ENCODE data around the gene IKBKE.

IKBKE gene

GRCh38 chr1:206427291-206427690 lies 43.0 kb upstream of the IKBKE start:
- no peak for TF ChIP-seq EZH2phosphoT487 (IDR thresholded peaks at IDR 0.05; ENCODE audit: borderline replicate concordance)
- TF ChIP-seq CTCF (conservative IDR thresholded peaks at IDR 0.05; ENCODE audit: low read length), result no peak
- H3K27me3 ChIP-seq (ENCODE audit: insufficient read depth, low read length, poor library complexity, severe bottlenecking), result no peaks in the 10 kb centered on the region

GRCh38 chr1:206429421-206429820 lies 40.9 kb upstream of the IKBKE start:
- Histone ChIP-seq H2AFZ (ENCODE audit: low read length) (no peak overlapping the region), H3K9ac (ENCODE audit: low read depth, low read length, poor library complexity, severe bottlenecking) (no peak overlapping the region), H3K4me1 (ENCODE audit: insufficient read depth, low read length, poor library complexity, severe bottlenecking) (no peaks in the 10 kb centered on the region), H3K9me2 (replicated peaks; ENCODE audit: low read depth, low read length) (no peaks in the 10 kb centered on the region), H3K4me3 (ENCODE audit: low read length, poor library complexity, severe bottlenecking) (no peak overlapping the region), H3F3A (ENCODE audit: low read depth) (no peaks in the 10 kb centered on the region), H3K9me3 (ENCODE audit: insufficient read depth, low read depth, low read length) (no peaks in the 10 kb centered on the region), H3K79me2 (ENCODE audit: insufficient read depth, low read length) (no peaks in the 10 kb centered on the region), H3K36me3 (ENCODE audit: insufficient read depth, low read length) (peaks cover 66% of the 10 kb centered on the region; the same call in 1 of the 2 replicates), H4K20me1 (ENCODE audit: insufficient read depth, low read length, poor library complexity, severe bottlenecking) (no peaks in the 10 kb centered on the region), H3K4me2 (ENCODE audit: low read depth, low read length, poor library complexity, severe bottlenecking) (no peak overlapping the region), H3K27me3 (ENCODE audit: insufficient read depth, low read length, poor library complexity, severe bottlenecking) (no peaks in the 10 kb centered on the region)
- TF ChIP-seq EZH2phosphoT487 (IDR thresholded peaks at IDR 0.05; ENCODE audit: borderline replicate concordance), result no peak

More at GRCh38 chr1:206427291-206427690, 43.0 kb upstream of the IKBKE start:
- Histone ChIP-seq H3K36me3 (ENCODE audit: insufficient read depth, low read length) (peaks cover 67% of the 10 kb centered on the region; the same call in 1 of the 2 replicates), H3K4me2 (ENCODE audit: low read depth, low read length, poor library complexity, severe bottlenecking) (no peak overlapping the region), H3K79me2 (ENCODE audit: insufficient read depth, low read length) (no peaks in the 10 kb centered on the region), H3K4me3 (ENCODE audit: low read length, poor library complexity, severe bottlenecking) (no peak overlapping the region), H3K9me3 (ENCODE audit: insufficient read depth, low read depth, low read length) (no peaks in the 10 kb centered on the region), H3K9me2 (replicated peaks; ENCODE audit: low read depth, low read length) (no peaks in the 10 kb centered on the region), H2AFZ (ENCODE audit: low read length) (no peak overlapping the region), H3F3A (ENCODE audit: low read depth) (no peaks in the 10 kb centered on the region), H3K4me1 (ENCODE audit: insufficient read depth, low read length, poor library complexity, severe bottlenecking) (no peaks in the 10 kb centered on the region), H4K20me1 (ENCODE audit: insufficient read depth, low read length, poor library complexity, severe bottlenecking) (no peaks in the 10 kb centered on the region), H3K9ac (ENCODE audit: low read depth, low read length, poor library complexity, severe bottlenecking) (no peak overlapping the region)

GRCh38 chr1:206430031-206430983 lies 40.0 kb upstream of the IKBKE start:
- Histone ChIP-seq H4K20me1 (ENCODE audit: insufficient read depth, low read length, poor library complexity, severe bottlenecking) (no peaks in the 10 kb centered on the region), H2AFZ (ENCODE audit: low read length) (no peak overlapping the region), H3K9ac (ENCODE audit: low read depth, low read length, poor library complexity, severe bottlenecking) (no peak overlapping the region), H3K9me2 (replicated peaks; ENCODE audit: low read depth, low read length) (no peaks in the 10 kb centered on the region), H3K4me3 (ENCODE audit: low read length, poor library complexity, severe bottlenecking) (no peak overlapping the region), H3K79me2 (ENCODE audit: insufficient read depth, low read length) (no peaks in the 10 kb centered on the region), H3K4me2 (ENCODE audit: low read depth, low read length, poor library complexity, severe bottlenecking) (no peak overlapping the region), H3K27me3 (ENCODE audit: insufficient read depth, low read length, poor library complexity, severe bottlenecking) (no peaks in the 10 kb centered on the region), H3K36me3 (ENCODE audit: insufficient read depth, low read length) (peaks cover 74% of the 10 kb centered on the region; the same call in 1 of the 2 replicates), H3K9me3 (ENCODE audit: insufficient read depth, low read depth, low read length) (no peaks in the 10 kb centered on the region), H3K4me1 (ENCODE audit: insufficient read depth, low read length, poor library complexity, severe bottlenecking) (no peaks in the 10 kb centered on the region), H3F3A (ENCODE audit: low read depth) (no peaks in the 10 kb centered on the region)
- TF ChIP-seq CTCF (conservative IDR thresholded peaks at IDR 0.05; ENCODE audit: low read length), result no peak
- TF ChIP-seq EZH2phosphoT487 (IDR thresholded peaks at IDR 0.05; ENCODE audit: borderline replicate concordance), result no peak
